HEK293T (cell line): ENCODE data around the gene POU6F2.

Experiments used
- ARNT ChIP-seq: fragments of 450-650 bp; IDR thresholded peaks from 2 replicates; pipeline ENCODE4 v1.6.1; 2017; ENCODE audit warnings: mild to moderate bottlenecking
- BHLHE40 ChIP-seq: fragments of 450-650 bp; IDR thresholded peaks from 2 replicates; pipeline ENCODE4 v1.6.1; 2016; ENCODE audit warnings: mild to moderate bottlenecking, moderate library complexity, borderline replicate concordance
- CTBP1 ChIP-seq: fragments of 450-650 bp; IDR thresholded peaks from 2 replicates; pipeline ENCODE4 v1.6.1; 2016; ENCODE audit warnings: borderline replicate concordance
- FOXM1 ChIP-seq: fragments of 450-650 bp; IDR thresholded peaks from 2 replicates; pipeline ENCODE4 v1.6.1; 2017; ENCODE audit warnings: mild to moderate bottlenecking, borderline replicate concordance
- HDGF ChIP-seq: fragments of 450-650 bp; IDR thresholded peaks from 2 replicates; pipeline ENCODE4 v1.6.1; 2017; ENCODE audit warnings: antibody characterized with exemption, borderline replicate concordance
- SP1 ChIP-seq: fragments of 450-650 bp; IDR thresholded peaks from 2 replicates; pipeline ENCODE4 v1.6.1; 2017
- SUZ12 ChIP-seq: fragments of 450-650 bp; IDR thresholded peaks from 2 replicates; pipeline ENCODE4 v1.6.1; 2016; ENCODE audit warnings: mild to moderate bottlenecking
- TARDBP ChIP-seq: fragments of 450-650 bp; IDR thresholded peaks from 2 replicates; pipeline ENCODE4 v1.6.1; 2016
- ZNF384 ChIP-seq: fragments of 450-650 bp; IDR thresholded peaks from 2 replicates; pipeline ENCODE4 v1.6.1; 2016
- TF ChIP-seq, protein P1 (sequence below): fragments of 450-650 bp; IDR thresholded peaks from 2 replicates; pipeline ENCODE4 v1.6.1; 2016

DNA sequence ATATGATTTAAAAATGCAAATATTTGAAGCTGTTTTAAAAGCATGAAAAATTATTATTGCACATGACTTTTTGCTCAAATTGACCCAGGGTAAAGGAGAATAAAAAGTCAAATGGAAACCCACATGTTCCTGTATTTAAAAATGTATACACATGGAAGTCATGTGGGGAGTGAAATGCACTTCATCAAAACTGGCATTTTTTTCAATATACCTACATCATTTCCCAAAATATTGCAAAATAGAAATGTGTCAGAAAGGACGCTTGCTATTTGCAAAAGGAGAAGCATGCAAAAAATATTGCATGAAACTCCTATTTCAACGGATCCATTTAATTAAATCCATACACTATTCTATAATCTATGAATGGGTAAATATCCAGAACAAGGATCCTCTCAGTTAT is 117.0 kb downstream of the POU6F2 start:
- TF ChIP-seq SP1 (no peak), TARDBP (no peak), ZNF384 (no peak), SUZ12 (no peak), HDGF (no peak), FOXM1 (no peak), BHLHE40 (no peak), CTBP1 (no peak), ARNT (no peak)
- TF ChIP-seq, protein P1, sequence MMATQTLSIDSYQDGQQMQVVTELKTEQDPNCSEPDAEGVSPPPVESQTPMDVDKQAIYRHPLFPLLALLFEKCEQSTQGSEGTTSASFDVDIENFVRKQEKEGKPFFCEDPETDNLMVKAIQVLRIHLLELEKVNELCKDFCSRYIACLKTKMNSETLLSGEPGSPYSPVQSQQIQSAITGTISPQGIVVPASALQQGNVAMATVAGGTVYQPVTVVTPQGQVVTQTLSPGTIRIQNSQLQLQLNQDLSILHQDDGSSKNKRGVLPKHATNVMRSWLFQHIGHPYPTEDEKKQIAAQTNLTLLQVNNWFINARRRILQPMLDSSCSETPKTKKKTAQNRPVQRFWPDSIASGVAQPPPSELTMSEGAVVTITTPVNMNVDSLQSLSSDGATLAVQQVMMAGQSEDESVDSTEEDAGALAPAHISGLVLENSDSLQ, result no peak
